GM19351 (cell line): ENCODE data around the gene SEPTIN10.
A peak's percentile ranks its signal among the peaks of the same experiment; 100 is the strongest.

ENCODE experiments used
- ATAC-seq: cut with Tn5 transposase; IDR thresholded peaks from one replicate; pipeline ENCODE4 v1.9.1; 2021; ENCODE audit warnings: mild to moderate bottlenecking, moderate library complexity; ENCODE audit not compliant: unreplicated experiment

Gene SEPTIN10

GRCh38 chr2:109526442-109526970 is 87.3 kb downstream of the SEPTIN10 start:
- no peak for ATAC-seq

GRCh38 chr2:109525836-109526235 is 87.9 kb downstream of the SEPTIN10 start:
- no peak for ATAC-seq

GRCh38 chr2:109523536-109524361 is 90.0 kb downstream of the SEPTIN10 start:
- ATAC-seq, result no peak

- ATAC-seq, result no peak
Measured at GRCh38 chr2:109523121-109523520, 90.6 kb downstream of the SEPTIN10 start.

- no peak for ATAC-seq
Measured at GRCh38 chr2:109522063-109522374, 91.7 kb downstream of the SEPTIN10 start.

- ATAC-seq, result no peak
Measured at GRCh38 chr2:109521233-109522062, 92.3 kb downstream of the SEPTIN10 start.

- ATAC-seq, result no peak
Measured at GRCh38 chr2:109519513-109519912, 94.3 kb downstream of the SEPTIN10 start.

GRCh38 chr2:109517118-109517889 is 96.5 kb downstream of the SEPTIN10 start:
- ATAC-seq, result no peak

- no peak for ATAC-seq
Measured at GRCh38 chr2:109516445-109517117, 97.2 kb downstream of the SEPTIN10 start.

- ATAC-seq, result no peak
Measured at GRCh38 chr2:109514857-109515256, 98.9 kb downstream of the SEPTIN10 start.

- peak; percentile 67 for ATAC-seq
Measured at GRCh38 chr2:109513749-109514588, 99.8 kb downstream of the SEPTIN10 start.

- ATAC-seq, result no peak
Measured at GRCh38 chr2:109513230-109513629, 100.5 kb downstream of the SEPTIN10 start.

- no peak for ATAC-seq
Measured at GRCh38 chr2:109512076-109512475, 101.7 kb downstream of the SEPTIN10 start.

- ATAC-seq, result no peak
Measured at GRCh38 chr2:109511168-109511567, 102.6 kb downstream of the SEPTIN10 start.

GRCh38 chr2:109510136-109511028 is 103.4 kb downstream of the SEPTIN10 start:
- peak; percentile 28 for ATAC-seq

GRCh38 chr2:109508556-109508955 is 105.2 kb downstream of the SEPTIN10 start:
- no peak for ATAC-seq

GRCh38 chr2:109507828-109508227 is 105.9 kb downstream of the SEPTIN10 start:
- ATAC-seq, result no peak

- ATAC-seq, result no peak
Measured at GRCh38 chr2:109507217-109507616, 106.5 kb downstream of the SEPTIN10 start.

- ATAC-seq, result no peak
Measured at GRCh38 chr2:109503191-109503590, 110.6 kb downstream of the SEPTIN10 start.
